Eye (tissue), 1 donor: ENCODE results near the gene PDE4A.
A peak's percentile ranks its signal among the peaks of the same experiment; 100 is the strongest.
"Not testable (repeated sequence)": the region's sequence is repeated elsewhere in the genome, so short reads cannot be mapped to it uniquely, and the experiment has no call there.

ENCODE experiments used
- DNase-seq: peaks from one replicate; pipeline ENCODE4 v3.0.0-alpha.2; 2015

The PDE4A gene

DNA sequence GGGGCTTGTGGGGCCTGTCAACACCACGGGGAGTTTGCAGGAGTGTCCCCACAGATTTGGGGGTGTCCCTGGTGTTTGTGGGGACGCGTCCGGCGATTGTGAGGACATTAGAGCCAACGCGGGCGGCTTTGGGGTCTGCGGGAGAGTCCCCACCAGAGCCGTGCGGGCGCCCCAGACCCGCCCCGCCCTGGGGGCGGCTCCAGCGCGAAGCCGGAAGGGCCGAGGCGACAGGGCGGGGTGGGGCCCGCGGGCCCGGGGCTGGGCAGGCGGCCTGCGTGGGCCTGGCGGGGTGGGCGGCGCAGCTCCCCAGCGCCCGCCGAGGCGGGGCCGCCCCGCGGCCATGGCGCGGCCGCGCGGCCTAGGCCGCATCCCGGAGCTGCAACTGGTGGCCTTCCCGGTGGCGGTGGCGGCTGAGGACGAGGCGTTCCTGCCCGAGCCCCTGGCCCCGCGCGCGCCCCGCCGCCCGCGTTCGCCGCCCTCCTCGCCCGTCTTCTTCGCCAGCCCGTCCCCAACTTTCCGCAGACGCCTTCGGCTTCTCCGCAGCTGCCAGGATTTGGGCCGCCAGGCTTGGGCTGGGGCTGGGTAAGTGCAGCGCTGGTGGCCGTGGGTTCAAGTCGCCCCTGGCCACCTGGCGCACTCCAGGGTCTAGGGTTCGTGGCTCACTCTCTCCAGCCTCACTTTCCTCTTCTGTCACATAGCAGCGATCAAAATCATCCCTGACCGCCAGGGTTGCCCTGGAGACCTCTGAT, 10.3 kb downstream of the PDE4A start:
- DNase-seq = no peak

DNA sequence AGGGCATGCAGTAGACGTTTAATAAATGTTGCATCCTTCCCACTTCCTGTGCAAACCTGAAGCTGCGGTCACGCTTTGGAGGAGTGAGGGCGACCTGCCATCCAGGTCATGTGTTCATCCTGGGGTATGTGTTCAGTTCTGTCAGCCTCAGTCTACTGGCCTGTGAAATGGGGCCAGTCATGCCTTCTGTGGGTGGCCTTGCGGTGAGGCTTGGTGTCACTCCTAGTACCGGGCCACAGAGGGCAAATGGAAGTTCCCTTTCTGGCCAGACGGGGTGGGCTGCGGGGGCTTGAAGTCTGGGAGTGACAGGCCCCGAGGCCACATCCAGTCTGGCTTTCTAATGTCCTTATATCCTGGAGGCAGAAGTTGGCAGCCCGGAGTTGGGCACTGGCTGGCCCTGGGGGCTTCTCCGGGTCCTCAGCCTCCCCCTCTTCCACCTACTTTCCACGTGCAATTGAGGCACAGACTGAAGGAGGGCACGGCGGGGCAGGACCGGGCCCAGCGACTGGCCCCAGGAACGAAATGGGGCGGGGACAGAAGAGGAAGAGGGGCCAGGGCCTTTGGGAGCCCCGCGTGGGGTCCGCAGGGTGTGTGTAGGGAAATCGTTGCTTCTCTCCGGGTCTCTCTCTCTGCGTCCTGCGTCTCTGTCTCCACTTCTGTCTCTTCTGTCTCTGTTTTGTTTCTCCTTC, 11.1 kb downstream of the PDE4A start:
- DNase-seq = no peak

DNA sequence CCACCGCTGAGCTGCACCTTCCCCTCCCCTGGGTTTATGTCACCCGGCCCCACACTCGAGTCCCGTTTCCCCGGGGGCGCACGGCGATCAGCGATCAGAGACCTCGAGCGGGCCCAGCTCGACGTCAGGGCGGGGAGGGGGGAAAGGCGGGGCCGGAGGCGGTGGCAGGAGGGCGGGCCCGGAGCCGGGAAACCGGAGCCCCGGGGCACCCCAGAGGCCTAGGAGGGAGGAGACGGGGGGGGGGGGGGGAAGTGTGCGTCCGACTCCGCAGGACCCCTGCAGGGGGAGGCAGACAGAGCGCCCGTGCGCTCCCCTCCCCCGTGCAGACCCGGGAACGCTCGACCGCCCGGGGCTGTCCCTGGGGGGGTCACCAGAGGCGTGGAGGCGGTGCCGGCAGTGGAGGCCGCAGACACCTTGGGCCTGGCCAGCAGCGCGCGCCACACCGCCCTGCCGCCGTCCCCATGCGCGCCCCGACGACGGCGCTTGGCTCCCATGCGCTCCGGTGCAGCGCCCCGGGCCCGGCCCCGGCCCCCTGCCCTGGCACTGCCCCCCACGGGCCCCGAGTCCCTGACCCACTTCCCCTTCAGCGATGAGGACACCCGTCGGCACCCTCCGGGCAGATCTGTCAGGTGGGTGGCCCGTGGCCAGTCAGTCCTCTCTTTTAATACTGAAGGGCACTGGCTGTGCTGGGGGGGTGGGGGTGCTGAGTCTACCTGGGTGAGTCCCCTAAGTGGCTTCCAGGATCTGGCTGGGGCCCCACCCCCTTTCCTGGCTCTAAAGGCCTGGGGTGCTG, 11.8 kb downstream of the PDE4A start:
- no peak for DNase-seq

DNA sequence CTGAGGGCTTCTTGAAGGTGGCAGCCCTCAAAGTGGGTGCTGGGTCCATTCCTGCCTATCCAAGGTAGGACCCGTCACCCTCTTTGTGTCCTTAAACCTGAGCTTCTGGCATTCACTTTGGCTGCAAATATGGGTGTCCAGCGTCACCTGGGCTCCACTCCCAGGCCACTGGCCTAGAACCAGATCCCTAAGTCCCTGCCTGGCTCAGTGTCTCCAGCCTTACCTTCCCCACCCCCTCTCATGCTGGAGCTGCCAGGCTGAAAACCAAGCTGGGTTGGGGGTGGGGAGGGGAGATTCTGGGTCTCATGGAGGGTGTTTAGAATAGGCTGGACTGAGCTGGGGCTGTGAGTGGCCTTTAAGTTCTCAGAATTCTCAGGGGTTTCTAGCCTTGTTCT, 12.4 kb downstream of the PDE4A start:
- DNase-seq = no peak

DNA sequence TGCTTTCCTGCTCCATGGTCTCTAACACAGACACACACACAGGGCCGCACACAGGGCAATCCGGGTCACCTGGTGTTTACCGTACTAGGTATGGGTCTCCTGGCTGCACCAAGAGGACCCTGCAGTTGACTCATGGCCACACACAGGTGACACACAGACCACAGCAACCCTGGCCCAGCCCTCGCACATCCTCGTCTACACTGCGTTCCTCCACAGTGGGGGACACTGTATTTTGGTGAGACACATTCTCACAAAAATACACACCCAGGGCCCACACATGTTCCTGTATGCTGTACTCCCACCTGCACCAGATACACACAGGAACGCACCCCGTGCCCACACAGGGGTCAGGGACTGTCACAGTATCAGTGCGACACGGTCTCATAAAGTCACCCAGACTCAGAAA, 12.8 kb downstream of the PDE4A start:
- DNase-seq = no peak

DNA sequence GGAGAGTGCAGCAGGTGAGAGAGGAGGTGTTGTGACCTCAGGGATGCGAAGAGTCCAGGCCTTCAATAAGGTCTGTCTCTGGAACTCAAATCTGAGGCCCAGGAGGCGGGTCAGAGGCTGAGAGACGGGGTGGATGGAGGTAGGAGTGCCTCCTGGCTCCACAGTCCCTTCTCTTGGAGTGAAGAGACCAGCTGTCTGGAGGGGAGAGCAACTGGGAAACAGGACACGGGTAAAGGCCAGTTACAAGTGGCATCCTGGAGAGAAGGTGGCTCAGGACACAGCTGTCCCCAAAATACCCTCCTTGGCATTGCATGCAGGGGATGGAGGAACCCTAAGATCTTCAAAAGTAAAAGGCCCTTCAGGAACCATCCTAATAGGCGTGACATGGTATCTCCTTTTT, 19.2 kb downstream of the PDE4A start:
- DNase-seq = no peak

DNA sequence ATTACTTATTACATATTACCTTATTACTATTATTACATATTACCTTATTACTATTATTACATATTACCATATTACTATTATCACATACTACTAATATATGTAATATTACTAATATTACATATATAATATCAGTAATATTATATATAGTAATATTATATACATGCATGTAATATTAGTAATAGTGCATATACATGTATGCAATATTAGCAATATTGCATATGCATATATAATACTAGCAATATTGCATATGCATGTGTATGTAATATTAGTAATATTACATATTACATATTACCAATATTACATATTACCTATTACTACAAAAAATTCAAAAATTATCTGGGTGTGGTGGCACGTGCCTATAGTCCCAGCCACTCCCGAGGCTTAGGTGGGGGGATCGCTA, 22.4 kb downstream of the PDE4A start:
- no peak for DNase-seq

DNA sequence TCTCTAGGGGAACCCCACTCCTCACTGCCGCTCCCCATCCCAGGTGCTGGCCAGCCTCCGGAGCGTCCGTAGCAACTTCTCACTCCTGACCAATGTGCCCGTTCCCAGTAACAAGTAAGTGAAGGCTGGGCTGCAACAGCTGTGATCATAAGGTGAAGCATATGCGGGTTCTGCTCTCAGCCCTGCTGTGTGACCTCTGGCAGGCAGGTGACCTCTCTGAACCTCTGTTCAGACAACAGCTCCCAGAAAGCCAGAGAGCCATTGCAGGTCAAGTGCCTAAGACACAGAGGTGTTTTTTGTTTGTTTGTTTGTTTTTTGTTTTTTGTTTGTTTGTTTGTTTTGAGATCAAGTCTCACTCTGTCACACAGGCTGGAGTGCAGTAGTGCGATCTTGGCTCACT, 28.7 kb downstream of the PDE4A start:
- no peak for DNase-seq

DNA sequence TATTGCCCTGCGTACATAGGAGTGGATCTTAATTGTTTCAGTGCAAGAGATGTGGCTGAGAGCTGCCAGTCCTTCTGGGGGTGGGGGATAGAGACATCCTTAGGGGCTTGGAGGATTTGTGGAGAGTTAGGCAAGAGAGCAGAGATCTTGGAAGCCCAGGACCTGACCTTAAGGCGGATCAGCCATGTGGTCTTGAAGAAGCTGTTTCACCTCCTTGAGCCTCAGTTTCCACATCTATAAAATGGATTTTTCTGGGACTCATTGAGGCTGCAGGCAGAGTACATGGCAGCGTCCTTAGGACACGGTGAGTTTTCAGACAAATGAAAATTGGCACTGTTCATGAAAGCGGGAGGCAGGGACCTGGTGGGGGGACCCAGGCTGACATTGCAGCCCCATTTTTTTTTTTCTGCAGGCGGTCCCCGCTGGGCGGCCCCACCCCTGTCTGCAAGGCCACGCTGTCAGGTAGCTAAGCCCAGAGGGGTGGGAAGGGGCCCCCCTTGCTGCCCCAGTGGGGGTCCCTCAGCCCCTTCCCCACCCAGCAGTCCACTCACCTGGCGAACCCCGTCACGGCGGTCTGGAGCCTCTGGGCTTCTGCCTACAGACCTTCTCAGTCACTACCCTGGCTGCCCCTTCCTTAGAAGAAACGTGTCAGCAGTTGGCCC, 30.0 kb downstream of the PDE4A start:
- DNase-seq = no peak

DNA sequence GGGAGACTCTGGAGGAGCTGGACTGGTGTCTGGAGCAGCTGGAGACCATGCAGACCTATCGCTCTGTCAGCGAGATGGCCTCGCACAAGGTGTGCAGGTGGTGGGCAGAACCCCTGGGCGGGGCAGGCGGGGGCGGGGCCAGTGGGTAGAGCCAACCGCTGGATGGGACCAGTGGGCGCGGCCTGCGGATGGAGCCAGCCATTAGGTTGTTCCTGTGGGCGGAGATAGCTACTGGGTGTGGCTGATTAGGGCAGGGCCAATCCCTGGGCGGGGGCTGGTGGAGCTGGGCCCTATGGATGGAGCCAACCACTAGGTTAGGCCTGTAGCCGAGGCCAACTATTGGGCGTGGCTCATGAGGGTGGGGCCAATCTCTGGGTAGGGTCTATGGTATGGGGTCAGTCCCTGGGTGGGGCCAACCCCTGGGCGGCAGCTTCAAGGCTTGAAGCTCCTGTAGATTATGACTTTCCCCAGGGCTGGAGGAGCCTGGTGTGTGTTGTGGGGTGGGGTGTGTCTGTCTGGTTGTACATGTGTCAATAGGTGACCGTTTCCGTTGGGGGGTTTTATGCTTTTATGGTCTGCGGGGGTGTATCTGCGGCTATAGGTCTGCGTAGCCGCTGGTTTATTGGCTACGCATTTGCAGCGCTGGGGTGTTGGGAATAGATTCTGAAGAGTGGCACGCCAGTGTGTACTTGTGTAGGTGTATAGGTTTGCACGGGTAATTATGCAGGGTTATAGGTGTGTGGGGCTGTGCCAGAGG, 30.7 kb downstream of the PDE4A start:
- no peak for DNase-seq

DNA sequence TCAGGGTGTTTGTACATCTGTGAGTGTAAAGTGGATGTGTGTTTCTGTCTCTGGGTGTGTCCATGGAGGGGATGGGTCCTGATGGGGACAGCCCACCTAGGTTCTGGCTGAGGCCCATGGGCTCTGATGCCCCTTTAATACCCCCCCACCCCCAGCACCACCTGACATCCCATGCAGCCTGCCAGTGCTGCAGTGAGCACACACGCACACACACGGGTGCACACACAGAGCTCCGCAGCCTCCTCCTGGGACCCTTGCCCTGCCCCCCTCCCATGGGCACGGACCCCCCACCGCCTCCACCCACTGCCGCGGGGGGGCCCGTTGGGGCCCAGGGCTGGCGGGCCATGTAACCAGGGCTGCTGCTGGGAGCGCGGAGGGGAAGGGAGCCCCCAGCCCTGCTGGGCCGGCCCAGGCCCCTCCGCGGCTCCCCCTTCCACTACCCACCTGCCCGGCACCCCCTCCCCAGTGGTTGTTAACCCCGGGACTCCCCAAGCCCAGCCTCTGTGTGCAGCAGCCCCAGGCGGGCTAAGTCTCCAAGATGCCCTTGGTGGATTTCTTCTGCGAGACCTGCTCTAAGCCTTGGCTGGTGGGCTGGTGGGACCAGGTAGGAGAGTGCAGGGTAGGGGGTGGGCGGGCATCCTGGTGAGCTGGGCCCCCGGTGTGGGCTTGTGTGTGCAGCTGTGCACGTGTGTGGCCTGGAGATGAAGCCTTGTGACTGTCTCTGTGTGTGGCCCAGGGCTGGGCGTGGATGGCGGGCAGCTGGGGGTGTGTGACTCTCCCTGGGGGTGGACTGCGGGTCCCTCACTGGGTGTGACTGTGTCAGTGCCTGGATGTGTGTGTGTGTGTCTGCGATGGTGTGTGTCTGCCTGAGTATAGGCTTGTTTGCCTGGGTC, 32.6 kb downstream of the PDE4A start:
- DNase-seq = peak; percentile 46

DNA sequence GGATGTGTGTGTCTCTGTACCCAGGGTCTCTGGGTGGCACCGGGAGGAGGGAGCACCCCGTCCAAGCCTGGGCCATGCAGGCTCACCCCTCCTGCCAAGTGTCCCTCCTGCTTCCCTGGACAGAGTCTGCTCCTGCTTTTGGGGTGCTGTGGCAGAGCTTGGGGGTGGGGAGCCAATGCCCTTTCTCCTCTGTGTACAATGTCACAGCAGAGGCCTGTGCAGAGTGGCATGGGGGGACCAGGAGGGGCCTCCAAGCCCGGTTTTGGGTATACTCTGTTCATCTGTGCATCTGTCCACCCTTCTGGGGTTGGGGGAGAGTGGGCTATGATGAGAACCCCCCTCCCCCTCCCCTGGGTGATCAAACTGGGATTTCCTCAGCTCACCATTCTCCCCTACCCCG, 33.5 kb downstream of the PDE4A start:
- DNase-seq = no peak

DNA sequence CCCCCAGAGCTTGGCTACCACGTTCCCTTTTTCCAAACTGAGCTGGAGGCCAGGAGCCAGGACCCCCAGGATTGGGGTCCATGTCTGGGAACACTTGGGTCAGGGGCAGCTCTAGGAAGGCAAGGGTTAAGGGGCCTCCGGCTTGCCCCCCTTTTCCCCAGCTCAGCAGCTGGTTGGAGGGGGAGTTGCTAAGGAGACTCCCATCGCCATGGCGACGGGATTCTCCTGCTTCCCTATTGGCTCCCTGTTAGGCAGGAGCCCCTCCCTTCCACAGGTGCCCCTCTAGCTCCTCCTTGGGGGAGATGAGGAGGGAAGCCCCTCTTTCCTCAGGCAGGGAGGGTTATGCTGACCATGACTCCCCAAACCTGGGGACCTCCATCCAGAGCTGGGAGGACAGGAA, 33.9 kb downstream of the PDE4A start:
- DNase-seq = peak; percentile 86

DNA sequence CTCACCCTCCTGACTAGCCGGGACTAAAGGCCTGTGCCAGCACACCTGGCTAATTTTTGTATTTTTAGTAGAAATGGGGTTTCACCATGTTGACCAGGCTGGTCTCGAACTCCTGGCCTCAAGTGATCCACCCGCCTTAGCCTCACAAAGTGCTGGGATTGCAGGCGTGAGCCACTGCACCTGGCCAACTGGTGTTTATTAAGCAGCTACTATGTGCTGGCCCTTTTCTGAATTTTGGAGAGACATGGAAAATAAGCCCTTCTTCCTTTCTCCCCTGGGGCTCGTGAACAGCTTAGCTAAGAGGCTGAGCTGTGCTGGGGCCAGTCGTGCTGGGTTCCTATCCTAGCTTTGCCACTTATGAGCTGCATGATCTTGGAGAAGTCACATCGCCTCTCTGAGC, 38.4 kb downstream of the PDE4A start:
- not testable (repeated sequence) for DNase-seq

DNA sequence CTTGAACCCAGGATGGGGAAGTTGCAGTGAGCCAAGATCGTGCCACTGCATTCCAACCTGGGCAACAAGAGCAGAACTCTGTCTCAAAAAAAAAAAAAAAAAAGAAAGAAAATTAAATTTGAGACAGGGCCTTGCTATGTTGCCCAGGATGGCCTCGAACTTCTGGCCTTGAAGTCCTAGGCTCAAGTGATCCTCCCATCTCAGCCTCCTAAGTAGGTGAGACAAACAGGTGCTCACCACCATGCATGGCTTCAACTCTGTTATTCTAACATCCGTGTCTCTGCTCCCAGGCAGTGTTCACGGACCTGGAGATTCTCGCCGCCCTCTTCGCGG, 40.3 kb downstream of the PDE4A start:
- no peak for DNase-seq

DNA sequence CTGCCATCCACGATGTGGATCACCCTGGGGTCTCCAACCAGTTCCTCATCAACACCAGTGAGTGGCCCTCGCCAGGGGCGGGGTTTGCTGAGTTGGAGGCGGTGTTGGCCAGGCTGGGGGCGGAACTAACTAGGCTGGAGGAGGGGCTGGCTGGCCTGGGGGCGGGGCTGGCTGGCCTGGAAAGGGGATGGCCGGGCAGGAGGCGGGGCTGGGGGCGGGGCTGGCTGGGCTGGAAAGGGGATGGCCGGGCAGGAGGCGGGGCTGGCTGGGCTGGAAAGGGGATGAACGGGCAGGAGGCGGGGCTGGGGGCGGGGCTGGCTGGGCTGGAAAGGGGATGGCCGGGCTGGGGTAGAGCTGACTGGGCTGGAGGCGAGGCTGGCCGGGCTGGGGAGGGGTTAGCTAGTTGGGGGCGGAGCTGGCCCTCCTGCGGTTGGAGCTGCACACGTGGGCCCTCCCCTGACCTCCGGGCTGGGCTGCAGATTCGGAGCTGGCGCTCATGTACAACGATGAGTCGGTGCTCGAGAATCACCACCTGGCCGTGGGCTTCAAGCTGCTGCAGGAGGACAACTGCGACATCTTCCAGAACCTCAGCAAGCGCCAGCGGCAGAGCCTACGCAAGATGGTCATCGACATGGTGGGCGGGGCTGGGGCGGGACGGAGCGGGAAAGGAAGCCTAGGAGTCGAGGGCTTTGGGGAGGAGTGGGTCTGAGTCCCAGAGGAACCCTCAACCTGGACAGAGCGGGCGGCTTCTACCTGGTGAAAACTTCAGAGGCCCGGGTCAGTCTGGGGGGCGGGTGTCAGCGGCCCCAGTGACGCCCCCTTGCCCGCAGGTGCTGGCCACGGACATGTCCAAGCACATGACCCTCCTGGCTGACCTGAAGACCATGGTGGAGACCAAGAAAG, 41.0 kb downstream of the PDE4A start:
- DNase-seq = peak; percentile 95

DNA sequence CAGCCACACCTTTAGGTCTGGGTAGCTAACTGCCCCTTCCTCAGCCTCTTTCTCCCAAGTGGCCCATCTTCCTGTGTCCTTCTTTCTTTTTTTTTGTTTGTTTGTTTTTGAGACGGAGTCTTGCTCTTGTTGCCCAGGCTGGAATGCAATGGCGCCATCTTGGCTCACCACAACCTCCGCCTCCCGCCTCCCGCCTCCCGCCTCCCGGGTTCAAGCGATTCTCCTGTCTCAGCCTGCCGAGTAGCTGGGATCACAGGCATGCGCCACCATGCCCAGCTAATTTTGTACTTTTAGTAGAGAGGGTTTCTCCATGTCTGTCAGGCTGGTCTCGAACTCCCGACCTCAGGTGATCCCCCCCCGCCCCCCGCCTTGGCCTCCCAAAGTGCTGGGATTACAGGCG, 41.7 kb downstream of the PDE4A start:
- DNase-seq = not testable (repeated sequence)

DNA sequence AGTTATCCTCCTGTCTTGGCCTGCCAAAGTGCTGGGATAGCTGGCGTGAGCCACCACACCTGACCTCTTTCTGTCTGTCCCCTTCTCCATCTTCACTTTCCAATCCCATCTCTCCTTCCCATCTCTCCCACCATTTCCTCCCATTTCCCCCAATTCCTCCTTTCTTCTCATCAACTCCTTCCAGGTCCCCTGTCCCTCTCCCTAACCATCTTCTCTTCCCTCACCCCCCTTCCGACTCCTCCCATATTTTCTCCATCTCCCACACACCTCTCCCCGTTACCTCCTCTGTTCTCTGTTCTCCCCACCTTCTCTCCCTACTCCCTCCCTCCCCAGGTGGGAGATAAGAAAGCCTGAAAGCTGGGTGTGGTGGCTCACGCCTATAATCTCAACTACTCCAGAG, 42.2 kb downstream of the PDE4A start:
- no peak for DNase-seq

DNA sequence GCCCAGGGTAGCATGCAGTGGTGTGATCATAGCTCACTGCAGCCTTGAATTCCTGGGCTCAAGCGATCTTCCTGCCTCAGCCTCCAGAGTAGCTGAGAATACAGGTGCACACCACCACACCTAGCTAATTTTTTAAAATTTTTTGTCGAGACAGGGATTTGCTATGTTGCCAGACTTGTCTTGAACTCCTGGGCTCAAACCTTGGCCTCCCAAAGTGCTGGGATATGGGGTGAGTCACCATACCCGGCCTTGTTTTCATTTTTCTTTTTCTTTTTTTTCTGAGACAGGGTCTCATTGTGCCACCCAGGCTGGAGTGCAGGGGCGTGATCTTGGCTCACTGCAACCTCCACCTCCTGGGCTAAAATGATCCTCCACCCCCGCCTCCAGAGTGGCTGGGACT, 44.1 kb downstream of the PDE4A start:
- DNase-seq = no peak

DNA sequence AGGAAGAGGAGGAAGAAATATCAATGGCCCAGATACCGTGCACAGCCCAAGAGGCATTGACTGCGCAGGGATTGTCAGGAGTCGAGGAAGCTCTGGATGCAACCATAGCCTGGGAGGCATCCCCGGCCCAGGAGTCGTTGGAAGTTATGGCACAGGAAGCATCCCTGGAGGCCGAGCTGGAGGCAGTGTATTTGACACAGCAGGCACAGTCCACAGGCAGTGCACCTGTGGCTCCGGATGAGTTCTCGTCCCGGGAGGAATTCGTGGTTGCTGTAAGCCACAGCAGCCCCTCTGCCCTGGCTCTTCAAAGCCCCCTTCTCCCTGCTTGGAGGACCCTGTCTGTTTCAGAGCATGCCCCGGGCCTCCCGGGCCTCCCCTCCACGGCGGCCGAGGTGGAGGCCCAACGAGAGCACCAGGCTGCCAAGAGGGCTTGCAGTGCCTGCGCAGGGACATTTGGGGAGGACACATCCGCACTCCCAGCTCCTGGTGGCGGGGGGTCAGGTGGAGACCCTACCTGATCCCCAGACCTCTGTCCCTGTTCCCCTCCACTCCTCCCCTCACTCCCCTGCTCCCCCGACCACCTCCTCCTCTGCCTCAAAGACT, 46.9 kb downstream of the PDE4A start:
- no peak for DNase-seq
